Left renal cortex interstitium (tissue), 4 donors: Measurements from ENCODE around the gene BCL7A. TPM values are rescaled to one million over a fixed set of nuclear protein-coding genes. Genes with fewer than 3 reads are reported as not detected.
"Not testable (repeated sequence)": the region's sequence is repeated elsewhere in the genome, so short reads cannot be mapped to it uniquely, and the experiment has no call there.

Source experiments
- DNase-seq, 4 donors: peaks; one replicate each; pipeline ENCODE4 v3.0.0-alpha.2; 2013; ENCODE audit warnings: low read depth in 4 of 4, low spot score in 2 of 4, missing footprints in 1 of 4
- polyA plus RNA-seq, 4 donors: library from polyadenylated mRNA; unstranded; fragments of 120-200 nt; gene quantifications; one replicate each; pipeline ENCODE4 v1.2.1, GENCODE V29; 2013; ENCODE audit not compliant: insufficient read length in 4 of 4

Gene BCL7A
- polyA plus RNA-seq, 4 donors: 35.0 to 42.9 (median 38.4) TPM

- DNase-seq: no peak
These were observed 2.6 kb downstream of the BCL7A start for GRCh38 chr12:122024132-122024785.

- DNase-seq: no peak
These were observed 5.1 kb downstream of the BCL7A start for GRCh38 chr12:122026706-122027333.

- DNase-seq: no peak
These were observed 6.7 kb downstream of the BCL7A start for GRCh38 chr12:122028165-122028904.

GRCh38 chr12:122028905-122029560 lies 7.3 kb downstream of the BCL7A start:
- DNase-seq: no peak

- no peak for DNase-seq
These were observed 8.1 kb downstream of the BCL7A start for GRCh38 chr12:122029620-122030423.

GRCh38 chr12:122030424-122031035 lies 8.8 kb downstream of the BCL7A start:
- DNase-seq: no peak

- no peak for DNase-seq
These were observed 9.9 kb downstream of the BCL7A start for GRCh38 chr12:122031342-122032216.

- no peak for DNase-seq
These were observed 10.9 kb downstream of the BCL7A start for GRCh38 chr12:122032580-122032979.

- DNase-seq: no peak
These were observed 13.6 kb downstream of the BCL7A start for GRCh38 chr12:122035292-122035691.

GRCh38 chr12:122036153-122036552 lies 14.5 kb downstream of the BCL7A start:
- no peak for DNase-seq

- DNase-seq: no peak
These were observed 19.1 kb downstream of the BCL7A start for GRCh38 chr12:122040579-122041386.

- not testable (repeated sequence) for DNase-seq
These were observed 19.8 kb downstream of the BCL7A start for GRCh38 chr12:122041458-122041857.

- DNase-seq: no peak
These were observed 21.2 kb downstream of the BCL7A start for GRCh38 chr12:122042910-122043309.

- DNase-seq: no peak
These were observed 21.8 kb downstream of the BCL7A start for GRCh38 chr12:122043476-122043875.

- DNase-seq: no peak
These were observed 23.6 kb downstream of the BCL7A start for GRCh38 chr12:122045262-122045661.

- DNase-seq: no peak
These were observed 24.5 kb downstream of the BCL7A start for GRCh38 chr12:122046145-122046544.

- no peak for DNase-seq
These were observed 26.5 kb downstream of the BCL7A start for GRCh38 chr12:122048151-122048550.

- no peak for DNase-seq
These were observed 28.1 kb downstream of the BCL7A start for GRCh38 chr12:122049827-122050226.
